Mammary epithelial cell (primary cell): ENCODE results near the gene FNBP1.

Experiments
- EZH2 ChIP-seq: IDR thresholded peaks from 2 replicates; pipeline ENCODE4 v1.6.1; 2012; ENCODE audit warnings: low read length, inconsistent platforms, borderline replicate concordance
- TF ChIP-seq, protein P1 (sequence below), 2 donors: IDR thresholded peaks in 1 of 2; conservative IDR thresholded peaks in 1 of 2; 2 replicates each; pipeline ENCODE4 v1.5.1; 2011 to 2012; ENCODE audit warnings: inconsistent platforms in 2 of 2, low read length in 2 of 2, mild to moderate bottlenecking in 2 of 2, control low read depth in 1 of 2, low read depth in 1 of 2; ENCODE audit not compliant: insufficient read depth in 1 of 2; ENCODE audit errors: extremely low read depth in 1 of 2

DNA sequence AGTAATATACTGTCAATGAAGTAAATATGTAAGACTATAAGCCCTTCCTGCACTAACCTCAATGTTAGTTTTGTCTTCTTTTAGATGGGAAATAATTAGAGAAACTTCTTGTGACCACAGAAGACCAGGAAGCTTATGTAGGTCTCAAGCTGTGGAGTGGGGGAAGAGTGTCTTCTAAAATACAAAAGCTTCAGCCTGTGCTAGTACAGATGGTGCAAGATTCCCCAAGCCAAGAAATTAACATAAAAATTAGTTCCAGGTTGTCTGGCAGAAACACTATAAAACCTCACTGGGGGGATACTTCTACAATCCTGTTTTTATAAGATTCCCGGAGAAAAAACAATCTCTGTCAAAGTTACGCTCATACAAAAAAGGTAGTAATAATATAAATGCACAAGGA, 103.6 kb downstream of the FNBP1 start:
- TF ChIP-seq, protein P1, sequence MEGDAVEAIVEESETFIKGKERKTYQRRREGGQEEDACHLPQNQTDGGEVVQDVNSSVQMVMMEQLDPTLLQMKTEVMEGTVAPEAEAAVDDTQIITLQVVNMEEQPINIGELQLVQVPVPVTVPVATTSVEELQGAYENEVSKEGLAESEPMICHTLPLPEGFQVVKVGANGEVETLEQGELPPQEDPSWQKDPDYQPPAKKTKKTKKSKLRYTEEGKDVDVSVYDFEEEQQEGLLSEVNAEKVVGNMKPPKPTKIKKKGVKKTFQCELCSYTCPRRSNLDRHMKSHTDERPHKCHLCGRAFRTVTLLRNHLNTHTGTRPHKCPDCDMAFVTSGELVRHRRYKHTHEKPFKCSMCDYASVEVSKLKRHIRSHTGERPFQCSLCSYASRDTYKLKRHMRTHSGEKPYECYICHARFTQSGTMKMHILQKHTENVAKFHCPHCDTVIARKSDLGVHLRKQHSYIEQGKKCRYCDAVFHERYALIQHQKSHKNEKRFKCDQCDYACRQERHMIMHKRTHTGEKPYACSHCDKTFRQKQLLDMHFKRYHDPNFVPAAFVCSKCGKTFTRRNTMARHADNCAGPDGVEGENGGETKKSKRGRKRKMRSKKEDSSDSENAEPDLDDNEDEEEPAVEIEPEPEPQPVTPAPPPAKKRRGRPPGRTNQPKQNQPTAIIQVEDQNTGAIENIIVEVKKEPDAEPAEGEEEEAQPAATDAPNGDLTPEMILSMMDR (conservative IDR thresholded peaks at IDR 0.05 in 1 of 2, IDR thresholded peaks at IDR 0.05 in 1 of 2; ENCODE audit: extremely low read depth in 1 of 2, insufficient read depth in 1 of 2, low read depth in 1 of 2, low read length in 2 of 2) = no peak
- TF ChIP-seq EZH2 = no peak
